ENCODE results near the gene NPAS3. TPM values are rescaled to one million over a fixed set of nuclear protein-coding genes. Genes with fewer than 3 reads are reported as not detected.
A peak's percentile ranks its signal among the peaks of the same experiment; 100 is the strongest.

The NPAS3 gene
- total RNA-seq, 1 experiment from 2014 or later = 0.36 TPM

DNA sequence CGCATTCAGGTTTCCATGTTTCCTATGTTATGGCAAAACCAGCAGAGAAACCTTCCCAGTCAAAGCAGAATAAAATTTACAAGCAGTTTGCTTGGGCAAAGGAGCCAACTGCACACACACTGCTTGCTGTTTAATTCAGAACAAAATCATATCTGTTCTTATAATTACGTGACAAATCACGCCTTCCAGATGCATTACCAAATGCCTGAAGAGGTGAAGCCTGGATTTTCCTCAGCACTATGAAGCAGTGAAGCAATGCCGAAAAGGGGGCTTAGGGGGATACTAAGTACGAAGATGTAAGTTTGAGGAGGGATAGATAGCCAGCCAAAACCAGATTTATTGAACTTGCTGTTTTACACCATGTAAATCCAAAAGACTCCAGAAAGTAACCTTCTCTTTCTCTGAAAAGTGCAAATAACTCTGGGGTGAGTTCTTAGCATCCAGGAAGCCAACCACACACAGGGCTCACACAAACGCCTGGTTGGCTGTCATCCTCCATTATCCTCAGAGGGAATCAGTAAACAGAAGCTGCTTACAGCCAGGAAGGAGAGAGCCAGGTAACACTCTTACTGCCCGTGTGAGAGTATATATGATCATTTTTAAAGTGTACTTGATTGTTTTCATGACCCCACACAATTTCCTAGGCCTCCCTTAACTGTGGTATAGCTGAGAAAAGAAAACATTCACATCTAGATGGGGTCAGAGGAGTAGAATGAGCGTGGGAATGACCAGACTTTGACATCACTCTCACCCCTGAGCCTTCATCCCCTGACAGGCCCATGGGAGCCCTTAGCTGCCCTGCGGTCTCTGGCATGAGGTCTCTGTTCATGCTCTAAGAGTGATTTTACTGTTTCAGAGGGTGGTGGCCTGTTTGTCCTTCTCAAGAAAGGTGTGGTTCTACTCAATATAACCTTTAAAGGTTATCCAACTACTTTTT is 569.7 kb downstream of the NPAS3 start:
- no peaks in the 10 kb centered on the region for H3K9me2 ChIP-seq (replicated peaks; ENCODE audit: low read length)
- H3K4me3 ChIP-seq (ENCODE audit: low read length) = no peak overlapping the region
- no peak overlapping the region for H3K9ac ChIP-seq (ENCODE audit: low read length)
- ATAC-seq (no peak), DNase-seq (no peak)
- TF ChIP-seq, protein P1, sequence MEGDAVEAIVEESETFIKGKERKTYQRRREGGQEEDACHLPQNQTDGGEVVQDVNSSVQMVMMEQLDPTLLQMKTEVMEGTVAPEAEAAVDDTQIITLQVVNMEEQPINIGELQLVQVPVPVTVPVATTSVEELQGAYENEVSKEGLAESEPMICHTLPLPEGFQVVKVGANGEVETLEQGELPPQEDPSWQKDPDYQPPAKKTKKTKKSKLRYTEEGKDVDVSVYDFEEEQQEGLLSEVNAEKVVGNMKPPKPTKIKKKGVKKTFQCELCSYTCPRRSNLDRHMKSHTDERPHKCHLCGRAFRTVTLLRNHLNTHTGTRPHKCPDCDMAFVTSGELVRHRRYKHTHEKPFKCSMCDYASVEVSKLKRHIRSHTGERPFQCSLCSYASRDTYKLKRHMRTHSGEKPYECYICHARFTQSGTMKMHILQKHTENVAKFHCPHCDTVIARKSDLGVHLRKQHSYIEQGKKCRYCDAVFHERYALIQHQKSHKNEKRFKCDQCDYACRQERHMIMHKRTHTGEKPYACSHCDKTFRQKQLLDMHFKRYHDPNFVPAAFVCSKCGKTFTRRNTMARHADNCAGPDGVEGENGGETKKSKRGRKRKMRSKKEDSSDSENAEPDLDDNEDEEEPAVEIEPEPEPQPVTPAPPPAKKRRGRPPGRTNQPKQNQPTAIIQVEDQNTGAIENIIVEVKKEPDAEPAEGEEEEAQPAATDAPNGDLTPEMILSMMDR (conservative IDR thresholded peaks at IDR 0.05; ENCODE audit: low read depth, low read length) = no peak
- no peak for TF ChIP-seq EZH2 (IDR thresholded peaks at IDR 0.05; ENCODE audit: low read length, unreplicated experiment)
- no peak for TF ChIP-seq EZH2phosphoT487 (IDR thresholded peaks at IDR 0.05; ENCODE audit: borderline replicate concordance, low read length)
- no peak overlapping the region for H3K4me2 ChIP-seq (ENCODE audit: low read length)
- no peaks in the 10 kb centered on the region for H4K20me1 ChIP-seq (ENCODE audit: low read length)
- H3K9me3 ChIP-seq (ENCODE audit: low read length) = no peaks in the 10 kb centered on the region
- H3K36me3 ChIP-seq (ENCODE audit: low read depth, low read length) = no peaks in the 10 kb centered on the region
- H3K27ac ChIP-seq (ENCODE audit: low read length) = no peak overlapping the region
- no peaks in the 10 kb centered on the region for H3F3A ChIP-seq (ENCODE audit: low read length, unreplicated experiment)
- intact Hi-C loops (cut with micrococcal nuclease) = no loop called here
- H3K79me2 ChIP-seq (ENCODE audit: low read length) = no peaks in the 10 kb centered on the region
- BruUV-seq (replicated peaks) = no TSS peak
- POLR2A ChIA-PET (ENCODE audit: unreplicated experiment) = interaction anchor here (0.6 kb wide), 1 partner anchor 847 kb away, joined by 3 read pairs; no protein-coding TSS in a partner anchor
- CTCF ChIA-PET = no interaction called here
- H2AFZ ChIP-seq (ENCODE audit: low read length) = no peak overlapping the region
- peaks cover 29% of the 10 kb centered on the region for H3K4me1 ChIP-seq (ENCODE audit: insufficient read depth, low read length)
- H3K27me3 ChIP-seq (ENCODE audit: low read length) = 0 out of 2 replicates have a peak, but pooled peaks cover 2% of the 10 kb centered on the region

GRCh38 chr14:33509454-33509853 is 570.8 kb downstream of the NPAS3 start:
- intact Hi-C loops (cut with micrococcal nuclease) = no loop called here
- DNase-seq (peak; percentile 22), ATAC-seq (no peak)
- H2AFZ ChIP-seq (ENCODE audit: low read length) = no peak overlapping the region
- H3K4me1 ChIP-seq (ENCODE audit: insufficient read depth, low read length) = peaks cover 29% of the 10 kb centered on the region
- POLR2A ChIA-PET (ENCODE audit: unreplicated experiment) = interaction anchor here (0.6 kb wide), 1 partner anchor 469 kb away, joined by 3 read pairs; no protein-coding TSS in a partner anchor
- H3K27ac ChIP-seq (ENCODE audit: low read length) = no peak overlapping the region
- no peaks in the 10 kb centered on the region for H4K20me1 ChIP-seq (ENCODE audit: low read length)
- CTCF ChIA-PET = no interaction called here
- H3K4me3 ChIP-seq (ENCODE audit: low read length) = no peak overlapping the region
- H3K9me2 ChIP-seq (replicated peaks; ENCODE audit: low read length) = no peaks in the 10 kb centered on the region
- H3K79me2 ChIP-seq (ENCODE audit: low read length) = no peaks in the 10 kb centered on the region
- H3K27me3 ChIP-seq (ENCODE audit: low read length) = 0 out of 2 replicates have a peak, but pooled peaks cover 2% of the 10 kb centered on the region
- no peak overlapping the region for H3K9ac ChIP-seq (ENCODE audit: low read length)
- H3K4me2 ChIP-seq (ENCODE audit: low read length) = 0 out of 2 replicates have a peak overlapping the region, but pooled peaks have one; percentile 15
- no peaks in the 10 kb centered on the region for H3F3A ChIP-seq (ENCODE audit: low read length, unreplicated experiment)
- TF ChIP-seq EZH2phosphoT487 (IDR thresholded peaks at IDR 0.05; ENCODE audit: borderline replicate concordance, low read length) (no peak), EZH2 (IDR thresholded peaks at IDR 0.05; ENCODE audit: low read length, unreplicated experiment) (no peak)
- TF ChIP-seq, protein P1 (conservative IDR thresholded peaks at IDR 0.05; ENCODE audit: low read depth, low read length) = no peak
- H3K36me3 ChIP-seq (ENCODE audit: low read depth, low read length) = no peaks in the 10 kb centered on the region
- no TSS peak for BruUV-seq (replicated peaks)
- no peaks in the 10 kb centered on the region for H3K9me3 ChIP-seq (ENCODE audit: low read length)

Measured in PC-3 (cell line).